ENCODE results near the gene ZNF433. TPM values are rescaled to one million over a fixed set of nuclear protein-coding genes. Genes with fewer than 3 reads are reported as not detected.
"Not testable (repeated sequence)": the region's sequence is repeated elsewhere in the genome, so short reads cannot be mapped to it uniquely, and the experiment has no call there.

ZNF433 gene
- total RNA-seq, result 1 to 10 TPM; 3.0 to 5.4 (median 4.4) TPM

- no peaks in the 10 kb centered on the region for H3K36me3 ChIP-seq
- H3K27me3 ChIP-seq, result no peaks in the 10 kb centered on the region
- DNase-seq (ENCODE audit: extremely low spot score), result peak; percentile 98
- H3K4me3 ChIP-seq, result peak within 1 kb of the TSS; percentile 71 to 94 (median 81)
- TF ChIP-seq CTCF (IDR thresholded peaks at IDR 0.05) (peak in 2 of 3 experiments; percentile 10 to 16), POLR2A (IDR thresholded peaks at IDR 0.05; ENCODE audit: low read depth) (no peak), POLR2AphosphoS5 (IDR thresholded peaks at IDR 0.05) (peak; percentile 85 to 90), EP300 (IDR thresholded peaks at IDR 0.05) (no peak)
- under 1% methylated on average over 50 of the region's 68 CpGs for WGBS
- peak within 1 kb of the TSS; percentile 84 to 90 (median 90) for H3K27ac ChIP-seq (replicated peaks in 1 of 4)
- peaks cover 16 to 25% (median 19%) of the 10 kb centered on the region in 4 donors for H3K4me1 ChIP-seq
- no peaks in the 10 kb centered on the region for H3K9me3 ChIP-seq
- intact Hi-C loops (cut with DNase I), result no loop called here
Observed at GRCh38 chr19:12035220-12036172, at the start of gene ZNF433. Gene ZNF433 (minus strand): TSS chr19:12035679. CDS start chr19:12035539, 140 bp downstream.

DNA sequence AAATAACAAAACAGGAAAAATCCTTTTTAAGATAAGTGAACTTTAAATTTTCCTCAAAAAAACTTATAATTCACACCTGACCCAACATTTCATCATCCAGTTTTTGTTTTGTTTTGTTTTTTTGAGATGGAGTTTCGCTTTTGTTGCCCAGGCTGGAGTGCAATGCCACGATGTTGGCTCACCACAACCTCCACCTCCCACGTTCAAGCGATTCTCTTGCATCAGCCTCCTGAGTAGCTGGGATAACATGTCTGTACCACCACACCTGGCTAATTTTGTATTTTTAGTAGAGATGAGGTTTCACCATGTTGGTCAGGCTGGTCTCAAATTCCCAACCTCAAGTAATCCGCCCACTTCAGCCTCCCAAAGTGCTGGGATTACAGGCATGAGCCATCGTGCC is 47.9 kb upstream of the ZNF433 start:
- DNase-seq (ENCODE audit: extremely low spot score); H3K27ac ChIP-seq (replicated peaks in 1 of 4); H3K27me3 ChIP-seq; H3K4me3 ChIP-seq; intact Hi-C loops (cut with DNase I); H3K4me1 ChIP-seq: not testable (repeated sequence)
- Histone ChIP-seq H3K9me3 (peaks cover 7 to 45% (median 33%) of the 10 kb centered on the region in 4 donors), H3K36me3 (peaks cover 0 to 25% (median 14%) of the 10 kb centered on the region in 4 donors)
- 93% methylated on average over 6 of the region's 6 CpGs for WGBS

DNA sequence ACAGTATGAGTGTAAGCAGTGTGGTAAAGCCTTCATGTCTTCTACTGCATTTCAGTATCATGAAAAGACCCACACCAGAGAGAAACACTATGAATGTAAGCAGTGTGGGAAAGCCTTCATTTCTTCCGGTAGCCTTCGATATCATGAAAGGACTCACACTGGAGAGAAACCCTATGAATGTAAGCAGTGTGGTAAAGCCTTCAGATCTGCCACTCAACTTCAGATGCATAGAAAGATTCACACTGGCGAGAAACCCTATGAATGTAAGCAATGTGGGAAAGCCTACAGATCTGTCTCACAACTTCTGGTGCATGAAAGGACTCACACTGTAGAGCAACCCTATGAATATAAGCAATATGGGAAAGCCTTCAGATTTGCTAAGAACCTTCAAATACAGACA is 41.9 kb upstream of the ZNF433 start:
- H3K27me3 ChIP-seq, result no peaks in the 10 kb centered on the region
- intact Hi-C loops (cut with DNase I), result no loop called here
- peaks cover 48 to 77% (median 72%) of the 10 kb centered on the region in 4 donors for H3K36me3 ChIP-seq
- WGBS, result 95% methylated on average over 3 of the region's 3 CpGs
- DNase-seq (ENCODE audit: extremely low spot score), result no peak
- H3K27ac ChIP-seq (replicated peaks in 1 of 4), result no peak overlapping the region
- peaks cover 37 to 97% (median 91%) of the 10 kb centered on the region in 4 donors for H3K9me3 ChIP-seq
- TF ChIP-seq EP300 (IDR thresholded peaks at IDR 0.05) (no peak), POLR2A (IDR thresholded peaks at IDR 0.05; ENCODE audit: low read depth) (no peak), POLR2AphosphoS5 (IDR thresholded peaks at IDR 0.05) (no peak), CTCF (IDR thresholded peaks at IDR 0.05) (no peak)
- H3K4me3 ChIP-seq, result no peak overlapping the region
- no peaks in the 10 kb centered on the region for H3K4me1 ChIP-seq

- H3K4me1 ChIP-seq; H3K27me3 ChIP-seq; intact Hi-C loops (cut with DNase I); H3K4me3 ChIP-seq; H3K27ac ChIP-seq (replicated peaks in 1 of 4); DNase-seq (ENCODE audit: extremely low spot score): not testable (repeated sequence)
- H3K36me3 ChIP-seq, result peaks cover 48 to 85% (median 72%) of the 10 kb centered on the region in 4 donors
- WGBS, result 96% methylated on average over 3 of the region's 3 CpGs
- H3K9me3 ChIP-seq, result peaks cover 37 to 100% (median 97%) of the 10 kb centered on the region in 4 donors
Observed at GRCh38 chr19:12076331-12076730, 40.9 kb upstream of the ZNF433 start.

DNA sequence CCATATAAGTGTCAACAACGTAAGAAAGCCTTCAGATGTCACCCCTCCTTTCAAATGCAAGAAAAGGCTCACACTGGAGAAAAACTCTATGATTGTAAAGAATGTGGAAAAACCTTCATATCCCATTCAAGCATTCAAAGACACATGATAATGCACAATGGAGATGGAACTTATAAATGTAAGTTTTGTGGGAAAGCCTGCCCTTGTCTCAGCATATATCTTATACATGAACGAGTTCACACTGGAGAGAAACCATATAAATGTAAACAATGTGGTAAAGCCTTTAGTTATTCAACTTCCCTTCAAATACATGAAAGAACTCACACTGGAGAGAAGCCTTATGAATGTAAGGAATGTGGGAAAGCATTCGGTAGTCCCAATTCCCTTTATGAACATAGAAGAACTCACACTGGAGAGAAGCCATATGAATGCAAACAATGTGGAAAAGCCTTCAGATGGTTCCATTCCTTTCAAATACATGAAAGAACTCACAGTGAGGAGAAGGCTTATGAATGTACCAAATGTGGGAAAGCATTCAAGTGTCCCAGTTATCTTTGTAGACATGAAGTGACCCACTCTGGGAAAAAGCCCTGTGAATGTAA is 40.2 kb upstream of the ZNF433 start:
- Histone ChIP-seq H3K9me3 (peaks cover 37 to 100% (median 94%) of the 10 kb centered on the region in 4 donors), H3K27me3 (no peaks in the 10 kb centered on the region), H3K27ac (replicated peaks in 1 of 4) (no peak overlapping the region), H3K4me1 (no peaks in the 10 kb centered on the region), H3K4me3 (no peak overlapping the region), H3K36me3 (peaks cover 48 to 90% (median 74%) of the 10 kb centered on the region in 4 donors)
- no peak for TF ChIP-seq POLR2AphosphoS5 (IDR thresholded peaks at IDR 0.05)
- no peak for TF ChIP-seq POLR2A (IDR thresholded peaks at IDR 0.05; ENCODE audit: low read depth)
- no peak for TF ChIP-seq EP300 (IDR thresholded peaks at IDR 0.05)
- WGBS, result 86% methylated on average over 3 of the region's 3 CpGs
- DNase-seq (ENCODE audit: extremely low spot score), result no peak
- intact Hi-C loops (cut with DNase I), result no loop called here
